ENCODE results near the gene SNTG2.
A peak's percentile ranks its signal among the peaks of the same experiment; 100 is the strongest.

SNTG2 gene

GRCh38 chr2:938181-939005 is 12.3 kb upstream of the SNTG2 start:
- no peak for DNase-seq (ENCODE audit: extremely low read depth, low read depth)
- no peak for TF ChIP-seq CTCF (IDR thresholded peaks at IDR 0.05; ENCODE audit: low read depth, low read length)

- peak; percentile 47 for DNase-seq (ENCODE audit: extremely low read depth, low read depth)
- TF ChIP-seq CTCF (IDR thresholded peaks at IDR 0.05; ENCODE audit: low read depth, low read length): no peak
These were observed 10.6 kb upstream of the SNTG2 start for GRCh38 chr2:939936-940601.

- no peak for TF ChIP-seq CTCF (IDR thresholded peaks at IDR 0.05; ENCODE audit: low read depth, low read length)
- DNase-seq (ENCODE audit: extremely low read depth, low read depth): no peak
These were observed 8.8 kb upstream of the SNTG2 start for GRCh38 chr2:941871-942270.

GRCh38 chr2:942775-943460 is 7.7 kb upstream of the SNTG2 start:
- no peak for TF ChIP-seq CTCF (IDR thresholded peaks at IDR 0.05; ENCODE audit: low read depth, low read length)
- DNase-seq (ENCODE audit: extremely low read depth, low read depth): no peak

- no peak for DNase-seq (ENCODE audit: extremely low read depth, low read depth)
- TF ChIP-seq CTCF (IDR thresholded peaks at IDR 0.05; ENCODE audit: low read depth, low read length): no peak
These were observed 7.2 kb upstream of the SNTG2 start for GRCh38 chr2:943461-943797.

GRCh38 chr2:943821-944220 is 6.8 kb upstream of the SNTG2 start:
- no peak for TF ChIP-seq CTCF (IDR thresholded peaks at IDR 0.05; ENCODE audit: low read depth, low read length)

GRCh38 chr2:944693-945092 is 6.0 kb upstream of the SNTG2 start:
- DNase-seq (ENCODE audit: extremely low read depth, low read depth): no peak
- no peak for TF ChIP-seq CTCF (IDR thresholded peaks at IDR 0.05; ENCODE audit: low read depth, low read length)

More at GRCh38 chr2:943821-944220, 6.8 kb upstream of the SNTG2 start:
- no peak for DNase-seq (ENCODE audit: extremely low read depth, low read depth)
